GM11168 (cell line): ENCODE data around the gene ELP1.

Source experiments
- in situ Hi-C: fragments of 300-500 bp; cut with MboI; formaldehyde crosslinking; loops from one replicate; pipeline ENCODE4 v1.12.0; 2022; ENCODE audit warnings: low sequenced_read_pairs; ENCODE audit not compliant: unreplicated experiment

ELP1 gene

DNA sequence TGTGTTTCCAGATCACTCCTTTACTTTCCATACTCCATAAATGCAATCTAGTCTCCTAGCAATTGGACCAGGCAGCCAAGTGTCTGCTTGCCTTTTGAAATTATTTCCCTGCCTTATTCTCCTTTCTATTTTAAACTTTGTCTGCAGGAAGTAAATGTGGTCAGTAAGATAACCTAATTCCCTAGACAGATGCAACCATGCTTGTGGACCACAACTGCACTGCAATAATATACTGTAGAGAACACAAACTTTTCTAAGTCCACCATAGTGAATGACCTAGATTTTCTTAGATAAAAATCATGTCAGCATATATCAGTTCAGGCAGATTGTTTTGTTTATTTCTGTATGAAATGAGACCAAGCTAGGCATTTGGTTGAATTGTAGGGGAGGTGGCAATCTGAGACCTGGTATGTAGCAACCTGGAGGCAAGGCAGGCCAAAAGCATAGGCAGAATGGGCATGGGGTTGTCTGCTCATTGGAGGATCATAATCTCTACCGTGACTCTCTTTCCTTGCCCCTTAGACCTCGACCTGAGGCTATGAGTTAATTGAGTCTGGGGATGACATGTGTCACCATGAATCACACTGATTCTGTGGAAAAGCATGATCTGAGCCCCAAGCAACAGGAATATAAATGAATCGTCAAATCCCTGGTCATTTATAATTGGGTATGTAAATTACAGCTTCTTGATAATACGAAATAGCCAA is 98.8 kb downstream of the ELP1 start:
- in situ Hi-C loops = no loop called here

DNA sequence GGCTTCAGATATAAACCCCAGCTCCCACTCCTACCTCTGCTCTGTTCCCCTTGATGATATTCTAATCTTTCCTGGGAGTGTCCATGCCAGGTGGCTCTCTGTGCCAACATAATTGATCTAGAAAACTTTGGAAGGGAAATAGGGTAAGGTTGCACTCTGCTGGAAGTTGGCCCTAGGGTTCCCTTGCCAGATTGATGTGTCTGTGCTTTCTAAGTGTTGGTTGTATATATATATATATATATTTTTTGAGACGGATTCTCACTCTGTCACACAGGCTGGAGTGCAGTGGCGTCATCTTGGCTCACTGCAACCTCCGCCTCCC is 101.8 kb downstream of the ELP1 start:
- in situ Hi-C loops = no loop called here

DNA sequence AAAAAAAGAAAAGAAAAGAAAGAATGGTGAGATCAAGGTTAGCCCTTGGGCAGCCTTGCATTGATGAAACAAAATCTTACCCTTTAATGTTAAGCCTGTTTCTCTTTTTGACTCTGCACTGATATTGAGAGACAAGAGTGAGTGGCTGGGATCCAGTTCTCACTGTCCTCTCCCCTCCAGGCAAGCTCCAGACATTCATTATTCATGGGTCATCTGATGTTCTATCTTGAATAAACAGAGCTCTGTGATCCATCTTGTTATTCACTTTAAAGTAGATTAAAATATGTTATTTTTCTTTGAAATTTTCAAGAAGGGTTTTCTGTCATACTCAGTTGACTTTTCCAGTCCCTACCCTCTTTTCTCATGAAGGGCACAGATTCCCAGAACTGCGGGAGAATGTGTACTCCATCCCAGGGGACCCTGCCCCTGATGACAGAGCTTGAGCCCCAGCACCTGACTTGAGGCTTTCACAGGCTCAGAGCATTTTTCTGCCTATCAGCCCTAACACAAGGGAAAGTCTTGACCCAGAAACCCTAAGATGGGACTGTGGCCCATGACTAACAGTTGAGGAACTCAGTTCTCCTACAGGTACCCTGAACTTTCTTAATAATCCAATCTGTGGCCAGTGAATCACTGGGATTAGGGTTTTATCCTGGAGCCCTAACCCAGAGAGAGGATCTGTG is 102.3 kb downstream of the ELP1 start:
- in situ Hi-C loops = no loop called here

DNA sequence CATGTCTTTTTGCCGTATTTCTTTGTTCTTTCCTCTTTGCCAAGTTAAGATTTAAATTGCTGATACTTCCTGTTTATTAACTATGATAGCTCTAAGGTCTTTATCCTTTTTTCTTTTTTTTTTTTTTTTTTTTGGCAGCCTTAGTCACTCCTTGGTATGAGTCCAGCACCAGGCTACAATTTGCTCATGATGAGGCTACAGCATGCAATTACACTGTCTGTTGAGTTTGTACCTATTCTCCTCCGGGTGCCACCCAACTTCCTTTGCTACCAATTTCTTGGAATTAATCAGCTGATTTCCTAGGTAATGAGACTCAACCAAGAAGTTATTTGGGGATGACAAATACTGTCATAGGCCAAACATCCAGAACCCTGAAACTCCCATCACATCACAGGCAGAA is 103.7 kb downstream of the ELP1 start:
- in situ Hi-C loops = no loop called here

DNA sequence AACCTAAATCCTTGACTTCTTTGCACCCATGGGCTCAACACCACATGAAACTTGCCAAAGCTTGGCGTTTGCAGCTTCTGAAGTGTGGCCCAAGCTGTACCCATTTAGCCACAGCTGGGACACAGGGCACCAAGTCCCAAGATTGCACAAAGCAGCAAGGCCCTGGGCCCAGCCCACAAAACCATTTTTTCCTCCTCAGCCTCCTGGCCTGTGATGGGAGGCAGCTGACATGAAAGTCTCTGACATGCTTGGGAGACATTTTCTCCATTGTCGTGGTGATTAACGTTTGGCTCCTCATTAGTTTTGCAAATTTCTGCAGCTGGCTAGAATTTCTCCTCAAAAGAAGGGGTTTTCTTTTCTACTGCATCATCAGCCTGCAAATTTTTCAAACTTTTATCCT is 110.1 kb downstream of the ELP1 start:
- in situ Hi-C loops = no loop called here
